SU-DHL-6 (cell line): ENCODE results near the gene TARBP2.

Experiments used
- H2AFZ ChIP-seq: fragments of 200-600 bp; sonication (generic); 2 replicates; pipeline ENCODE4 v1.6.1; 2014; ENCODE audit warnings: low read depth, mild to moderate bottlenecking, moderate library complexity, mixed read lengths, antibody characterized with exemption, low read length; ENCODE audit not compliant: severe bottlenecking
- H3F3A ChIP-seq: fragments of 200-600 bp; shearing (Covaris generic); 2 replicates; pipeline ENCODE4 v1.6.0; 2016; ENCODE audit warnings: antibody characterized with exemption, mild to moderate bottlenecking; ENCODE audit not compliant: insufficient read depth
- H3K27ac ChIP-seq: fragments of 200-600 bp; sonication (generic); 2 replicates; pipeline ENCODE4 v1.5.1; 2016; ENCODE audit warnings: low read depth, mild to moderate bottlenecking, low read length, moderate library complexity, mixed read lengths
- H3K27me3 ChIP-seq: fragments of 200-600 bp; sonication (generic), shearing (Covaris generic); 2 replicates; pipeline ENCODE4 v1.6.0; 2014; ENCODE audit warnings: mild to moderate bottlenecking, low read length
- H3K36me3 ChIP-seq: fragments of 200-600 bp; sonication (generic); 2 replicates; pipeline ENCODE4 v1.6.1; 2014; ENCODE audit warnings: mild to moderate bottlenecking, low read length, mixed read lengths
- H3K4me2 ChIP-seq: fragments of 300-600, 200-600 bp; shearing (Covaris generic), sonication (generic); 2 replicates; pipeline ENCODE4 v1.6.0; 2014; ENCODE audit warnings: low read length, low read depth, mild to moderate bottlenecking; ENCODE audit not compliant: poor library complexity, severe bottlenecking
- H3K4me3 ChIP-seq: fragments of 200-600 bp; sonication (generic); 2 replicates; pipeline ENCODE4 v1.5.1; 2014; ENCODE audit warnings: antibody characterized with exemption, low read length, mild to moderate bottlenecking, mixed read lengths; ENCODE audit not compliant: insufficient read depth, poor library complexity, severe bottlenecking
- H3K79me2 ChIP-seq: fragments of 200-600 bp; sonication (generic); 2 replicates; pipeline ENCODE4 v1.6.1; 2014; ENCODE audit warnings: mild to moderate bottlenecking, low read length, moderate library complexity; ENCODE audit not compliant: insufficient read depth
- H3K9ac ChIP-seq: fragments of 200-600 bp; sonication (generic); 2 replicates; pipeline ENCODE4 v1.7.0; 2014; ENCODE audit warnings: mild to moderate bottlenecking, low read length
- H3K9me2 ChIP-seq: fragments of 200-600 bp; sonication (generic); replicated peaks from 2 replicates; pipeline ENCODE4 v1.6.1; 2014; ENCODE audit warnings: low read length; ENCODE audit not compliant: insufficient read depth
- H3K9me3 ChIP-seq: fragments of 200-600 bp; sonication (generic); 2 replicates; pipeline ENCODE4 v1.6.1; 2014; ENCODE audit warnings: low read length, mixed read lengths; ENCODE audit not compliant: insufficient read depth
- H4K20me1 ChIP-seq: fragments of 200-600 bp; sonication (generic); 2 replicates; pipeline ENCODE4 v1.6.1; 2014; ENCODE audit warnings: low read depth, mild to moderate bottlenecking, antibody characterized with exemption, low read length, moderate library complexity, mixed read lengths
- EZH2phosphoT487 ChIP-seq: fragments of 200-600 bp; sonication (generic), shearing (Covaris generic); conservative IDR thresholded peaks from 2 replicates; pipeline ENCODE4 v1.6.1; 2018; ENCODE audit warnings: mild to moderate bottlenecking, antibody characterized with exemption, low read length, moderate library complexity, mixed read lengths
- TF ChIP-seq, protein P1 (sequence below): fragments of 200-600 bp; sonication (generic); IDR thresholded peaks from one replicate; pipeline ENCODE4 v1.5.1; 2017; ENCODE audit warnings: antibody characterized with exemption, mild to moderate bottlenecking, low read length, moderate library complexity; ENCODE audit not compliant: insufficient read depth, poor library complexity, severe bottlenecking

TARBP2 gene

DNA sequence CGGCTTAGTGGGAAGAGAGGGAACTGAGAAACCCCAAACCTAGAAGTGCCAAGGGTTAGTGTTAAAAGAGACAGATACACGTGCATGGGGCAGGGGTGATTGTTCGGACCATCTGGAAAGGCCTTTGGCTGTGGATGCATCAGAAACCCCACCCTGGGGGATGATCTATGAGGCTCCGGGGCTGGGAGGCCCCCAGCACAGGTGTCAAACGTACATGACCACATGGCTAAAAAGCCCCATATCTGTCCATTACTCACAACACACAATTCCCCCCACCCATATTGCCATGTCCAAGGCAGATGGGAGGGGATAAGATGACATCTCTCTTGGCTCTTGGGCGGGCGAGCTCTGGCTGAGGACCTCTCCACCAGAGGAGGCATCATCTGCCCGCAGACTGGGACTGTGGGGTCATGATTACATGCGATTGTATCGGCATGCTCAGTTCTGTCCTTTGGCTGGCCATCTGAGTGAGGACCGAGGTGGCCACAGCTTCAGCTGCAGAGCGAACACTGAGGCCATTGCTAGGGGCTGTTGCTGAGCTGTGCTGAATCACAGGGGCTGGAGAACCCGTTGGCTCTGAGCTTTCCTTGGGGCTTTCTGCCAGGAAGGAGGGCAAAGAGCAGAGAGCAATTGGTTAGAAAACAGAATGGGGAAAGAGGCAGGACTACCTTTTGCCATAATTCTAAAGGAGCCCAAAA is 15.8 kb downstream of the TARBP2 start:
- Histone ChIP-seq H3K27ac (no peak overlapping the region), H3K36me3 (no peaks in the 10 kb centered on the region)

DNA sequence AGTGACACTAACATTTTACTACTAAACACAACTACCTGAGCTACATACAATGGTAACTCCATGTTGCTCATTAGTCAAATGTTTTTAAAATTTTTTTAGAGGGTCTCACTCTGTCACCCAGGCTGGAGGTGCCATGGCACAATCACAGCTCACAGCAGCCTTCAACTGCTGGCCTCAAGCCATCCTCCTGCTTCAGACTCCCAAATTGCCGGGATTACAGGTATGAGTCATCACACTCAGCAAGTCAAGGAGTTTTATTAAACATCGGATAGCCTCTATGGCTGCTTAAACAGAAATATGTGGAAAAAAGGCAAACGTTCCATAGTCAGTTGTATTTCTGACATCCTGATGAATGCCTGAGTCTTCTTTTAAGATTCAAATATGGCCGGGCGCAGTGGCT is 17.3 kb downstream of the TARBP2 start:
- H4K20me1 ChIP-seq, result no peaks in the 10 kb centered on the region
- no peak overlapping the region for H2AFZ ChIP-seq
- no peaks in the 10 kb centered on the region for H3K27me3 ChIP-seq
- H3F3A ChIP-seq, result no peaks in the 10 kb centered on the region
- no peaks in the 10 kb centered on the region for H3K79me2 ChIP-seq
- no peaks in the 10 kb centered on the region for H3K9me3 ChIP-seq
- TF ChIP-seq EZH2phosphoT487, result no peak
- TF ChIP-seq, protein P1, sequence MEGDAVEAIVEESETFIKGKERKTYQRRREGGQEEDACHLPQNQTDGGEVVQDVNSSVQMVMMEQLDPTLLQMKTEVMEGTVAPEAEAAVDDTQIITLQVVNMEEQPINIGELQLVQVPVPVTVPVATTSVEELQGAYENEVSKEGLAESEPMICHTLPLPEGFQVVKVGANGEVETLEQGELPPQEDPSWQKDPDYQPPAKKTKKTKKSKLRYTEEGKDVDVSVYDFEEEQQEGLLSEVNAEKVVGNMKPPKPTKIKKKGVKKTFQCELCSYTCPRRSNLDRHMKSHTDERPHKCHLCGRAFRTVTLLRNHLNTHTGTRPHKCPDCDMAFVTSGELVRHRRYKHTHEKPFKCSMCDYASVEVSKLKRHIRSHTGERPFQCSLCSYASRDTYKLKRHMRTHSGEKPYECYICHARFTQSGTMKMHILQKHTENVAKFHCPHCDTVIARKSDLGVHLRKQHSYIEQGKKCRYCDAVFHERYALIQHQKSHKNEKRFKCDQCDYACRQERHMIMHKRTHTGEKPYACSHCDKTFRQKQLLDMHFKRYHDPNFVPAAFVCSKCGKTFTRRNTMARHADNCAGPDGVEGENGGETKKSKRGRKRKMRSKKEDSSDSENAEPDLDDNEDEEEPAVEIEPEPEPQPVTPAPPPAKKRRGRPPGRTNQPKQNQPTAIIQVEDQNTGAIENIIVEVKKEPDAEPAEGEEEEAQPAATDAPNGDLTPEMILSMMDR, result no peak
- H3K9ac ChIP-seq, result no peak overlapping the region
- no peak overlapping the region for H3K4me3 ChIP-seq
- no peaks in the 10 kb centered on the region for H3K9me2 ChIP-seq
- H3K4me2 ChIP-seq, result no peak overlapping the region
- no peaks in the 10 kb centered on the region; the same call in 1 of the 2 replicates for H3K36me3 ChIP-seq
- H3K27ac ChIP-seq, result no peak overlapping the region

More for the DNA sequence above, 15.8 kb downstream of the TARBP2 start:
- H3K9ac ChIP-seq, result no peak overlapping the region
- no peaks in the 10 kb centered on the region for H4K20me1 ChIP-seq
- H3K27me3 ChIP-seq, result no peaks in the 10 kb centered on the region
- no peak overlapping the region for H3K4me3 ChIP-seq
- H3K9me2 ChIP-seq, result no peaks in the 10 kb centered on the region
- H3F3A ChIP-seq, result no peaks in the 10 kb centered on the region
- no peak overlapping the region for H3K4me2 ChIP-seq
- TF ChIP-seq EZH2phosphoT487, result no peak
- TF ChIP-seq, protein P1, result no peak
- no peaks in the 10 kb centered on the region for H3K79me2 ChIP-seq
- no peaks in the 10 kb centered on the region for H3K9me3 ChIP-seq
- H2AFZ ChIP-seq, result no peak overlapping the region

DNA sequence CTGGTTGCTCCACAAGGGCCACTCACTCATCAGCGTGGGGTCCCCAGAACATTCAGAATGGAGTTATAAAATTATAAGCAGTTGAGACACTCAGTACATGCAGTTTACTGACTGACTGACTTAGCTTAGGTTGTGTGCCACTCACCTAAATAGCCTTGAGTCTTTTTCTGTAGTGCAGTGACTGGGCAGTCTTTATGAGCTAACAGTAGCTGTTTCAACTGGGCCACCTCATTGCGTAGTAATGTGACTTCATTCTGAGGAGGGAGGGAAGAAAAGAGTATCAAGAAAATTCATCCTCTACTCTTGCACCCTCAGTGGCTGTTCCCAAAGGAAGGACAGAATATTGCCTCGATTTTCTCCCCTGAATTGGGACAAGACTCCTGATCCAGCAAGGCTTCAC is 22.0 kb downstream of the TARBP2 start:
- Histone ChIP-seq H3K9ac (no peak overlapping the region), H3K9me3 (no peaks in the 10 kb centered on the region), H3K36me3 (no peaks in the 10 kb centered on the region; the same call in 1 of the 2 replicates), H3K27ac (no peak overlapping the region), H3K9me2 (no peaks in the 10 kb centered on the region), H3K4me3 (no peak overlapping the region), H2AFZ (no peak overlapping the region), H4K20me1 (no peaks in the 10 kb centered on the region), H3K4me2 (no peak overlapping the region), H3K79me2 (no peaks in the 10 kb centered on the region), H3K27me3 (no peaks in the 10 kb centered on the region), H3F3A (no peaks in the 10 kb centered on the region)
- TF ChIP-seq, protein P1, result no peak
- no peak for TF ChIP-seq EZH2phosphoT487
